Activated CD4-positive, alpha-beta memory T cell treated with anti-CD3 and anti-CD28 coated beads for 36 hours (primary cell): ENCODE data around the gene COL4A6. TPM values are rescaled to one million over a fixed set of nuclear protein-coding genes. Genes with fewer than 3 reads are reported as not detected.

Source experiments
- CTCF ChIA-PET: fragments of 350-600 bp; sonication (Branson Sonifier 250); formaldehyde crosslinking; loops from one replicate; lab custom pipeline; 2021; ENCODE audit warnings: antibody characterized with exemption, inconsistent platforms; lab: Charles Lee
- POLR2A ChIA-PET: fragments of 350-600 bp; sonication (Branson Sonifier 250); formaldehyde crosslinking; loops from one replicate; lab custom pipeline; 2021; ENCODE audit warnings: antibody characterized with exemption; lab: Charles Lee
- DNase-seq: peaks from one replicate; pipeline ENCODE4 v3.0.0-alpha.2; 2020
- H3K27ac Mint-ChIP-seq: one replicate; pipeline ENCODE4 v1.8.0; 2021; ENCODE audit warnings: mixed read lengths
- H3K27me3 Mint-ChIP-seq: one replicate; pipeline ENCODE4 v1.8.0; 2021; ENCODE audit warnings: mixed read lengths
- H3K36me3 Mint-ChIP-seq: one replicate; pipeline ENCODE4 v1.8.0; 2021; ENCODE audit warnings: mixed read lengths
- H3K4me1 Mint-ChIP-seq: one replicate; pipeline ENCODE4 v1.8.0; 2021; ENCODE audit warnings: low read depth, mixed read lengths
- H3K4me3 Mint-ChIP-seq: one replicate; pipeline ENCODE4 v1.8.0; 2021; ENCODE audit warnings: mild to moderate bottlenecking, mixed read lengths
- H3K9me3 Mint-ChIP-seq: one replicate; pipeline ENCODE4 v1.8.0; 2021; ENCODE audit warnings: mixed read lengths
- intact Hi-C: fragments of 100-400 bp; cut with micrococcal nuclease; formaldehyde crosslinking; loops from one replicate; pipeline ENCODE4 v1.15.1; 2023
- total RNA-seq, 2 experiments: library from RNA; stranded (reverse); gene quantifications; one replicate each; pipeline ENCODE4 v1.2.3, GENCODE V29; 2021

COL4A6 gene
- total RNA-seq, 2 experiments from 2014 or later = not detected

DNA sequence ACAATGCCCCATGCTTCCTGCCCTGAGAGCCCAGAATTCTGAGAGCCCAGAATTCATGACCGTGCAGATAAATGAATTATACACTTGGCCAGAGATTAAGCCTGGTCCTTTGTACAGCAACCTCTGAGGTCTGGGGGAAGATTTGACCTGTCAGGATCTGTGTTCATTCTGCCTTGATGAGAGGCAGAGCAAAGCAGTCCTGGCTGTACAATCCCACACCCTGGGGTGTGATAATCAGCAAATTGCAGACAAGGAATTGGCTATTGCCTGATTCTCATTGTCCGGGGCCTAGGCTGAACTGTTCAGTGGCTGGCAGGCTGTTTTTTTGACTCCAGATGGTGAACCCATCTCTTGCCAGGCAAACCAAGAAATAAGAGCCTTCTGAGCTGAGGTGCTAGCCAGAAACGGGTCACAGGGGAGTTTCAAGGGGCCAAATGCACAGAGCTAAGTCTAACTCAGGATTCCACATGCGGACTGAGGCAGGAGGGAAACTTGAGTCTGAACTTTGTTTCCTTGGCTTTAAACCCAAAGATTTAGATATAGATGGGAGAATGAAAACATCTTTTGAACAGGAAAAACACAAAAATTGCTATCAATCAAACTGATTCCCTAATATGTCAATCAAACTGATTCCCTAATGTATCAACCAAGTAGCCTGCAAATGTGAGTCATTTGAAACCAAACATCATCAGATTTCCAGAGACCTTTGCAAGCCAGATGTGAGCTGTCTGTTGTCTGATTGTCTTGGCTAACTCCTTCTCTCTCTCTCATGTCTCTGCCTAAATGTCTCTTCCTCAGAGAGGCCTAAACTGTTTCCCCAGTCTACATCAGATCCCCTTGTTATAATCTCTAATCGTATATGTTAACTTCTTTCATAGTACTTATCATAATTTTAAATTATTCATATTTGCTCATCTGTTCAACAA is 187.3 kb downstream of the COL4A6 start:
- no peaks in the 10 kb centered on the region for H3K36me3 Mint-ChIP-seq
- no peak for DNase-seq
- H3K27me3 Mint-ChIP-seq = peaks cover 6% of the 10 kb centered on the region
- H3K4me1 Mint-ChIP-seq = no peaks in the 10 kb centered on the region
- ChIA-PET CTCF (no interaction called here), POLR2A (no interaction called here)
- H3K27ac Mint-ChIP-seq = no peak overlapping the region
- H3K9me3 Mint-ChIP-seq = no peaks in the 10 kb centered on the region
- no peak overlapping the region for H3K4me3 Mint-ChIP-seq
- intact Hi-C loops = no loop called here

DNA sequence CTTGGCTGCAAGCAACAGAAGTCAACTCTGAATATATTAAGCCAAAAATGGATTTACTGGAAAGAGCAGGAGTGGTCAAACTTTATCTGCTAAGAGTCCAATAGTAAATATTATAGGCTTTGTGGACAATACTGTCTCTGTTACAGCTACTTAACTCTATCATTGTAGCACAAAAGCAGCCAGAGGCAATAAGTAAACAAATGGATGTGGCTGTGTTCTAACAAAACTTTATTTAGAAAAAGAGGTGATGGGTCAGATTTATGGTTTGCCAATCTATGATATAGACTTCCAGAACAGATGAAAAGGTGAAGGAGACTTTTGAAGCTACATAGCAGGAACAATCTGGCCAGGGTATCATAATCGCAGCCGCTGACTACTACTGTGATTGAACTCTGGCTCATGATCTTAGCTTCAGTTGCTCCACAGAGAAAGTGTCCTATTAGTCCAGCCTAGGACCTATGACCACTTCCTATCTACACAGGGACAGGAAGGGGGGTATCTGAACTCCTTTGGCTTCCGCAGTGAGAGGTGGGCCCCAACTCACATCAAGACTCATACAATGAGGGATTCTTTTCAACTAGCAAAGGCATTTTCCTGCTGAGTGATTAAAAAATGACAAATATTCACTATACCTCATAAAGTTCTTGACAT is 191.8 kb downstream of the COL4A6 start:
- POLR2A ChIA-PET = no interaction called here
- CTCF ChIA-PET = no interaction called here
- H3K4me1 Mint-ChIP-seq = no peaks in the 10 kb centered on the region
- H3K27me3 Mint-ChIP-seq = peaks cover 2% of the 10 kb centered on the region
- H3K4me3 Mint-ChIP-seq = no peak overlapping the region
- no peaks in the 10 kb centered on the region for H3K36me3 Mint-ChIP-seq
- intact Hi-C loops = no loop called here
- no peak overlapping the region for H3K27ac Mint-ChIP-seq
- no peak for DNase-seq
- H3K9me3 Mint-ChIP-seq = no peaks in the 10 kb centered on the region

DNA sequence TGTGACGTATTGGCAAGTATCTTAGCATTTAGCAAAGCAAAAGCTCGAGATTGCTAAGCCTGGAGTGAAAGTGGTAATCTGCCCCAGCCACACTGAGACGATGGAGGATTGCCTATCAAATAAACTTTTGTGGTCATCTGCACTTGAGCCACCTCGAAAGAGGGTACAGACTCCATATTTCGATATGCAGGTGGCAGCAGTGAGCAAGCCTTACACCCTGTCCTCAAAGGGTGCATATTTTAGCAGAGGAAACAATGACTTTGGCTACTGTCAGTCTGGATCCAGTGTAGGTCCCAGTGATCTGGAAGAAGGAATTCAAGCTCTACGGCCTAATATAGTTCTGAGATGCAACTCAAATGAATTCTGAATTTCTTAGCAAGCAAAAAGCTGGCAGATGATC is 192.8 kb downstream of the COL4A6 start:
- Mint-ChIP-seq H3K9me3 (no peaks in the 10 kb centered on the region), H3K4me3 (no peak overlapping the region), H3K27ac (no peak overlapping the region), H3K4me1 (no peaks in the 10 kb centered on the region), H3K27me3 (peaks cover 2% of the 10 kb centered on the region), H3K36me3 (no peaks in the 10 kb centered on the region)
- intact Hi-C loops = no loop called here
- no peak for DNase-seq
- ChIA-PET POLR2A (no interaction called here), CTCF (interaction anchor here (1.3 kb wide), 1 partner anchor 10 kb away, joined by 4 read pairs; no protein-coding TSS in a partner anchor)

DNA sequence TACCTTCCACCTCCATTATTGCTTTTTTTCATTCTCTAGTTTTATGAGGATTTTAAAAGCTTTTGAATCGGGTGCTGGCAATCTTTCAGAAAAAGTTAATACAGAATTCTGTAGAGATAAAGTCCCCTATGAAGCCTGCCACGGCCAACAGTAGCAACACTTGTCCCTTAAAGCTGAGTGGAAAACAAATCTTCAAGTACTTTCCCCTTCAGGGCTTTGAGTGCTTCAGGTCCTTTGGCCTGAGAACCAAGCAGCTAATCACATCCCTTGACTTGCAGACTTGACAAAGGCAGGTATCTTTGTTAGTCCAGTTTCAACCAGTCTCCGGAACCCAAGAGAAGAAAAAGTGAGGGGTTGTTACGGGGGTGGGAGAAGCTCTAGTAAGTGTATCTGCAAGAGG is 202.2 kb downstream of the COL4A6 start:
- Mint-ChIP-seq H3K27me3 (peaks cover 2% of the 10 kb centered on the region), H3K27ac (no peak overlapping the region), H3K4me1 (no peaks in the 10 kb centered on the region), H3K4me3 (no peak overlapping the region), H3K9me3 (no peaks in the 10 kb centered on the region), H3K36me3 (no peaks in the 10 kb centered on the region)
- no peak for DNase-seq
- intact Hi-C loops = no loop called here
- CTCF ChIA-PET = interaction anchor here (1.1 to 1.3 kb wide), 2 partner anchors 9 to 10 kb away, joined by 3 to 4 read pairs; no protein-coding TSS in a partner anchor
- POLR2A ChIA-PET = no interaction called here

DNA sequence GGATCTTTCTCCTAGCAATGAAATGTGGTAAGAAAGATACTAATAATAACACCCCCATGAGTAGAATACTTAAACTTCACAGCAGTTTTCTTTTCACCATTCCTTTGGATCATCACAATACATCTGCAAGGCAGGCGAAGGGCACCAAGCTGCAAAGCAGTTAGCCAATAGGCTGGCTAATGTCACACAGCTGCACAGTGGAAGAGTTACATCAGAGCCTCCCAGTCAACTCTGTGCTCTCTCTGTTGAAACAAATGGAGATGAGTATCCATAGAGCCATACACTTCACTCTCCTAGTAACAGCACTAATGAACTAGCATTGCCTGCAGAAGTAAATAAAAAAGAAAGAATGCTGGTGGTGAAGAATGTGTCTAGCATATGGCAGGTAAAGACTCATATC is 207.6 kb downstream of the COL4A6 start:
- POLR2A ChIA-PET = no interaction called here
- Mint-ChIP-seq H3K36me3 (no peaks in the 10 kb centered on the region), H3K27me3 (no peaks in the 10 kb centered on the region), H3K9me3 (no peaks in the 10 kb centered on the region), H3K4me3 (no peak overlapping the region), H3K4me1 (no peaks in the 10 kb centered on the region), H3K27ac (no peak overlapping the region)
- CTCF ChIA-PET = no interaction called here
- intact Hi-C loops = no loop called here
- no peak for DNase-seq

DNA sequence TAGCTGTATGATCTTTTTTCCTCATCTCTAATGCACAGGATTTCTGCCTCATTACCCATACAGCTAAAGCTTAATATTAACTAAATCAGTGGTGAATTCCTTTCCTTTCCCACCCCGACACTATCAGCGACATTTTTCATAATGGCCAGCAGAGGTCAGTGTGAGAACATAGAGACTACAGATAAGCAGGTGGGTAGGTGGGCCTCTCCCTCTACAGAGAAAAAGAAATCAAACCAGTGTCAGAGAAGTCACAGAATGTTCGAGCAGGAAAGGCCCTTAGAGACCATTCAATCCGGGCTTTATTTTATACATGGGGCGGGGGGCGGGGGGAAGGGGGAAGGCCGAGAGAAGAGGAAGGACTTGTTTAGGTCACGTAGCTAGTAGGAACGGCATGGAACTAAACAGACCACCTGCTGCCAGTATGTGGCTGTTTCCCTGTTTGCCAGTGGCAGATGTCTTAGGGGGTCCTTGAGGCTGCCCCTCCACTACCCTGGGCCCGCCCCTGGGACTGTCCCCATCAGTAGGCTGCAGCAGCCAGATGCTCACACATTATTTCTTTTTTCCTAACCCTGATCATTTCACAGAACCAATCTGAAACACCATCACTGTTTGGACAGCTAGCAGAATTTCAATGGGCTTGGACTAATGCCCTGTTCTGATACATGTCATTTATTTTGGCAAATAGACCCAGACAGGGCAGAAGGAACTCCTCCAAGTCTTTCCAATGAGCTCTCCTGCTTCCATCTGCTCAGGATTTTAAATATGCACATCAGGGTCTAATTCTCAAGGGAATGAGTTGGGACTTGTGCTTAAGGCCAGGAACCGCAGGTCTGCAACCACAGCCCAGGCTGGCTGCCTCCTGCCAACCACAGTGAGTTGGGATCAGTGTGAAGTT is 213.2 kb downstream of the COL4A6 start:
- Mint-ChIP-seq H3K36me3 (no peaks in the 10 kb centered on the region), H3K4me3 (no peak overlapping the region), H3K9me3 (no peaks in the 10 kb centered on the region), H3K4me1 (no peaks in the 10 kb centered on the region), H3K27ac (no peak overlapping the region), H3K27me3 (no peaks in the 10 kb centered on the region)
- CTCF ChIA-PET = interaction anchor here (0.7 to 3.2 kb wide), 7 partner anchors 8 to 514 kb away, joined by 3 to 13 read pairs (median 6); no protein-coding TSS in a partner anchor
- no peak for DNase-seq
- POLR2A ChIA-PET = no interaction called here
- intact Hi-C loops = loop anchor here (1.0 to 5.0 kb wide), 2 partner anchors 77 to 312 kb away; no protein-coding TSS in a partner anchor

DNA sequence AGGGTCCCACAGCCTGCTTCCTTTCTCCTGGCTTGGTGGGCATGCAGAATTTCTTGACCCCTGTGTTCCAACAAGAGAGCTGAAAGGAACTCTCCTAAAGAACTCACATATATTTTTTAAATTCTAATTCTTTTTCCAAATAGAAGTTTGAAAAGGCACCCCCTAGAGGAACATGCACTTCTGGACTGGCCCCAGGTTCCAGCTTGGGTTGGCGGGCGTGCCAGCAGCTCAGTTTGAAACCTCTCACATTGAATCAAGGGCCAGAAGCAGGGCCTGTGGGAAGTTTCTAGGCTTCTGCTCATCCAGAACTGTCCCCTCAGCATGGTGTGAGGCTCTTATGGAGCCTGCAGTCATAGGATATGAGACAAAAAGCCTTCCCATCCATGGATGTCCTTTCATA is 214.0 kb downstream of the COL4A6 start:
- DNase-seq = no peak
- Mint-ChIP-seq H3K4me3 (no peak overlapping the region), H3K27me3 (no peaks in the 10 kb centered on the region), H3K36me3 (no peaks in the 10 kb centered on the region), H3K27ac (no peak overlapping the region), H3K4me1 (no peaks in the 10 kb centered on the region), H3K9me3 (no peaks in the 10 kb centered on the region)
- ChIA-PET POLR2A (no interaction called here), CTCF (interaction anchor here (1.0 to 3.2 kb wide), 5 partner anchors 7 to 315 kb away, joined by 3 to 13 read pairs (median 7); no protein-coding TSS in a partner anchor)
- intact Hi-C loops = loop anchor here (1.0 to 5.0 kb wide), 2 partner anchors 78 to 313 kb away; no protein-coding TSS in a partner anchor

DNA sequence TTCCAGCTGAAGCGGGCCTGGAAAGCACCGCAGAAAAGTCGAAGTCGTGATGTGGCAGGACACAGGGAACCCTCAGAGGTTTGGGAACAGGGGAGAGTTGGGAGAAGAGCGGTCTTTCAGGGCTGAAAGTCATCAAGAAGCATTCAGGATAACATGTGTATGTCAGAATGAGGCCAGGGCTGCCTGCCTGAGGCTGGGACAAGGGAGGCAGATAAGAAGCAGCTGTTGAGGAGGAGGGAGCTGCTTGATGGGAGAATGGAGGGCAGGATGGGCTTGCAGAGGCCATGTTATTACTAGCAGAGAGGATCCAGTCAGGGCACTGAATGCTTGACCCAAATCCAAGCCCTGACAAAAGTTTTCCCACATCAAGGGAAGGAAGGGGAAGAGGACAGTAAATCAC is 214.6 kb downstream of the COL4A6 start:
- H3K27me3 Mint-ChIP-seq = no peaks in the 10 kb centered on the region
- no peak overlapping the region for H3K4me3 Mint-ChIP-seq
- no peaks in the 10 kb centered on the region for H3K36me3 Mint-ChIP-seq
- no peaks in the 10 kb centered on the region for H3K9me3 Mint-ChIP-seq
- POLR2A ChIA-PET = no interaction called here
- no peak overlapping the region for H3K27ac Mint-ChIP-seq
- CTCF ChIA-PET = interaction anchor here (1.0 to 3.2 kb wide), 5 partner anchors 7 to 315 kb away, joined by 3 to 13 read pairs (median 7); no protein-coding TSS in a partner anchor
- H3K4me1 Mint-ChIP-seq = no peaks in the 10 kb centered on the region
- intact Hi-C loops = loop anchor here (5.0 kb wide), 1 partner anchor 79 kb away; no protein-coding TSS in a partner anchor
- no peak for DNase-seq

DNA sequence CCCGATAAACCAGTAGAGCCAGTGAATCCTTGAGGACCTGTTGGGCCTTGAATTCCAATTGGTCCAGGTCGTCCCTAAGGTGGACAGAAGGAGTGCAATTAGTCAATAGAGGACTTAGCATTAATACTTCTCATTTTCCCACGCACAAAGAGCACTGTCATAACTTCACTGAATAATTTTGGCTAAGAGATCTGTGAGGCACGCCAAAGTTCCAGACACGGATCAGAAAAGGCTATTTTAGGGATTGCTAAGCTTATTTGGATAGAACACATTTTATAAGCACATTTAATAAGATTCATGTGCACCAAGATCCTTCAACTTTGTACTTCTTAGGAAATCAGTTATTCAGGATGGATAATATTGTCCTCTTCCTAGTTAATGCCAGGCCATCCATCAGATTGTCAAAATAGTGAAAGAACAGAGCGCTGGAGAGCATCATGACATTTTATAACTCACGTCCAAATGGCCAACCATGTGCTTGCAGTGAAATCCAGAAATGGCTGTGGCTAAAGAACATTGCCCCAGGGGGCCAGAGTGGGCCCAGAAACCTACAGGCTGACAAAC is 216.8 kb downstream of the COL4A6 start:
- no peak for DNase-seq
- H3K27me3 Mint-ChIP-seq = no peaks in the 10 kb centered on the region
- no peaks in the 10 kb centered on the region for H3K36me3 Mint-ChIP-seq
- H3K9me3 Mint-ChIP-seq = no peaks in the 10 kb centered on the region
- intact Hi-C loops = loop anchor here (5.0 kb wide), 1 partner anchor 81 kb away; no protein-coding TSS in a partner anchor
- no peak overlapping the region for H3K4me3 Mint-ChIP-seq
- H3K4me1 Mint-ChIP-seq = no peaks in the 10 kb centered on the region
- ChIA-PET POLR2A (no interaction called here), CTCF (no interaction called here)
- H3K27ac Mint-ChIP-seq = no peak overlapping the region

DNA sequence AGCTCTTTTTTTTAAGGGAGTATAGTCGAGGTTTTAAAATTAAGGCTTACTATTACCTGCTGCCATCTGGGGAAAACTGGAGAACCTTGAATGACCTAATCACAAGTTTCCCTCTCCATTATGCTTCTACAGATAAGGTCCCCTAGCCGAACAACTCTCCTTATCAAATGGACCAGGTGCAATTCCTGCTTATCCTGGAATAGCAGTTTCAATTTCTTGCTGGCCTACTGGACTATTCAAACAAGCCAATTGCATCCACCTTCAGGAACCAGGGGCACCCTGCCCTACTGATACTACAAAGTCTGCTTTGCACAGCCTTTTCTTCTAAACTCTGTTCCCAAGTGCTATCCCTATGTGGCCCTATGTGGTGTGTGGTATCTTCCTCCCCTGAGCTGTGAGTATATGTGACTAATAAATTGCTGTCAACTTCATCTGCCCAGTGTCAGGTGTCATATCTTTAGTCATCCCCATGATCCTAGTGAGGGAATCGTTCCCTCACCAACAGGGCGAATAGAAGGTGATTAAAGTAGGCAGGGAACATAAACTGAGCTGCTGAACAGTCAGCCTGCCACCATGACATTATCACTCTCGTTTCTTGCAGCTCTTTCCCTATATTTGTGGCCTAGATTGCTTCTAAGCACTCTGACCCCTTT is 218.1 kb downstream of the COL4A6 start:
- ChIA-PET CTCF (no interaction called here), POLR2A (no interaction called here)
- no peaks in the 10 kb centered on the region for H3K27me3 Mint-ChIP-seq
- H3K9me3 Mint-ChIP-seq = no peaks in the 10 kb centered on the region
- intact Hi-C loops = loop anchor here (5.0 kb wide), 1 partner anchor 82 kb away; no protein-coding TSS in a partner anchor
- H3K36me3 Mint-ChIP-seq = no peaks in the 10 kb centered on the region
- DNase-seq = no peak
- H3K4me1 Mint-ChIP-seq = no peaks in the 10 kb centered on the region
- no peak overlapping the region for H3K4me3 Mint-ChIP-seq
- H3K27ac Mint-ChIP-seq = no peak overlapping the region

DNA sequence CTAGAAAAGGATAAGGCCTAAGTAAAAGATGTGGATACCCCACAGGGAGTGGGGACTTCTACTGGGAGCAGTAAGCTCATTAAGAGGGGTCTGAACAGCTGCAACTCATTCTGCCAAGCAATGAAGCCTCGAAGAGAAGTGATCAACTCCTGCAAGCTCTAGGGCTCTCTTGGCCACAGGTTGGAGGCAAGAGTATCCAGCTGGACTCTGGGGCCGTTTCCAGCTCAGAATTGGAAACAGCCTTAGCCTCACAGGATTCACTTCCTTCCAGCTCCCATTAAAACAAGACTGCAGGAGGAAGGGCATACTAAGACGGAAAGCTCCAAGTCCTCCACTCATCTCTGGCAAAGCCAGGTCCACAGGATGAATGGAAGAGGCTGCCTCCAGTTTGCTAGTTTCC is 220.3 kb downstream of the COL4A6 start:
- no peak for DNase-seq
- POLR2A ChIA-PET = no interaction called here
- CTCF ChIA-PET = interaction anchor here (2.1 kb wide), 1 partner anchor 7 kb away, joined by 13 read pairs; no protein-coding TSS in a partner anchor
- no peaks in the 10 kb centered on the region for H3K36me3 Mint-ChIP-seq
- no peak overlapping the region for H3K4me3 Mint-ChIP-seq
- H3K9me3 Mint-ChIP-seq = no peaks in the 10 kb centered on the region
- no peaks in the 10 kb centered on the region for H3K4me1 Mint-ChIP-seq
- no peak overlapping the region for H3K27ac Mint-ChIP-seq
- H3K27me3 Mint-ChIP-seq = no peaks in the 10 kb centered on the region
- intact Hi-C loops = no loop called here
